NCI-H2171 (cell line): ENCODE data around the gene STK17A.
A peak's percentile ranks its signal among the peaks of the same experiment; 100 is the strongest.

Experiments
- DNase-seq: peaks from one replicate; lab custom pipeline; 2025; lab: John Stamatoyannopoulos, UW

Gene STK17A

GRCh38 chr7:43634384-43634783 is 51.5 kb downstream of the STK17A start:
- DNase-seq: no peak

GRCh38 chr7:43636093-43636492 is 53.2 kb downstream of the STK17A start:
- no peak for DNase-seq

- DNase-seq: no peak
Measured at GRCh38 chr7:43637114-43637806, 54.4 kb downstream of the STK17A start.

GRCh38 chr7:43639858-43640491 is 57.1 kb downstream of the STK17A start:
- DNase-seq: no peak

GRCh38 chr7:43640679-43641078 is 57.8 kb downstream of the STK17A start:
- DNase-seq: no peak

- no peak for DNase-seq
Measured at GRCh38 chr7:43642897-43643630, 60.2 kb downstream of the STK17A start.

GRCh38 chr7:43643846-43644245 is 60.9 kb downstream of the STK17A start:
- DNase-seq: no peak

GRCh38 chr7:43645699-43646226 is 62.9 kb downstream of the STK17A start:
- no peak for DNase-seq

- peak; percentile 35 for DNase-seq
Measured at GRCh38 chr7:43646603-43647338, 63.9 kb downstream of the STK17A start.

- no peak for DNase-seq
Measured at GRCh38 chr7:43647339-43647672, 64.4 kb downstream of the STK17A start.

GRCh38 chr7:43647673-43648472 is 65.0 kb downstream of the STK17A start:
- DNase-seq: peak; percentile 72

- DNase-seq: no peak
Measured at GRCh38 chr7:43648473-43649406, 65.8 kb downstream of the STK17A start.

GRCh38 chr7:43649755-43650274 is 66.9 kb downstream of the STK17A start:
- DNase-seq: no peak

GRCh38 chr7:43650457-43651052 is 67.6 kb downstream of the STK17A start:
- DNase-seq: no peak

- DNase-seq: no peak
Measured at GRCh38 chr7:43652364-43652763, 69.5 kb downstream of the STK17A start.

- no peak for DNase-seq
Measured at GRCh38 chr7:43653466-43653865, 70.6 kb downstream of the STK17A start.

- DNase-seq: no peak
Measured at GRCh38 chr7:43653891-43654504, 71.1 kb downstream of the STK17A start.

GRCh38 chr7:43655584-43655983 is 72.7 kb downstream of the STK17A start:
- DNase-seq: no peak

- no peak for DNase-seq
Measured at GRCh38 chr7:43656997-43657396, 74.1 kb downstream of the STK17A start.
